Measurements from ENCODE around the gene CHL1.

Gene CHL1

DNA sequence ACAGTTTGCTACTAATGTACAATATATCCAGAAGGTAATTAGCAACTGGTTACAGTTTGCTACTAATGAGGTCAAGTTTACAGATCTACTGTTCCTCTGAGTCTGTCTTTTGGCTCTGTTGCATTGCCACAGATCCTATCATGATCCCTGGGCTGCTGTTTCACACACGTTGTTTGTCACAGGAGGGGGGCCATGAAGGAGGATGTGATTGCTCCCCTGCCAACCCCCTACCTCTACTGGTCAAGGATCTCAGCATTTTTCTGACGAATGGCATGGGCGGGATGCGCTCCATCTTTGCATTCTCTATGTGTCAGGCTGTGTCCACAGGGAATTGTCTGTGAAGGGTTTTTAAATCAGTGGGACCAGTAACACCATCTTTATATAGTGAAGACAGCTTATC is 91.9 kb downstream of the CHL1 start:
- TF ChIP-seq, protein P1, sequence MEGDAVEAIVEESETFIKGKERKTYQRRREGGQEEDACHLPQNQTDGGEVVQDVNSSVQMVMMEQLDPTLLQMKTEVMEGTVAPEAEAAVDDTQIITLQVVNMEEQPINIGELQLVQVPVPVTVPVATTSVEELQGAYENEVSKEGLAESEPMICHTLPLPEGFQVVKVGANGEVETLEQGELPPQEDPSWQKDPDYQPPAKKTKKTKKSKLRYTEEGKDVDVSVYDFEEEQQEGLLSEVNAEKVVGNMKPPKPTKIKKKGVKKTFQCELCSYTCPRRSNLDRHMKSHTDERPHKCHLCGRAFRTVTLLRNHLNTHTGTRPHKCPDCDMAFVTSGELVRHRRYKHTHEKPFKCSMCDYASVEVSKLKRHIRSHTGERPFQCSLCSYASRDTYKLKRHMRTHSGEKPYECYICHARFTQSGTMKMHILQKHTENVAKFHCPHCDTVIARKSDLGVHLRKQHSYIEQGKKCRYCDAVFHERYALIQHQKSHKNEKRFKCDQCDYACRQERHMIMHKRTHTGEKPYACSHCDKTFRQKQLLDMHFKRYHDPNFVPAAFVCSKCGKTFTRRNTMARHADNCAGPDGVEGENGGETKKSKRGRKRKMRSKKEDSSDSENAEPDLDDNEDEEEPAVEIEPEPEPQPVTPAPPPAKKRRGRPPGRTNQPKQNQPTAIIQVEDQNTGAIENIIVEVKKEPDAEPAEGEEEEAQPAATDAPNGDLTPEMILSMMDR (IDR thresholded peaks at IDR 0.05; ENCODE audit: low read depth, low read length, poor library complexity, severe bottlenecking) = no peak
- no peak for TF ChIP-seq EZH2phosphoT487 (IDR thresholded peaks at IDR 0.05; ENCODE audit: borderline replicate concordance, low read length)
- Histone ChIP-seq H3K27ac (ENCODE audit: low read depth, low read length) (no peak overlapping the region), H3F3A (ENCODE audit: control insufficient read depth, insufficient read depth) (no peaks in the 10 kb centered on the region), H4K20me1 (ENCODE audit: control insufficient read depth, insufficient read depth, low read depth, low read length) (no peaks in the 10 kb centered on the region), H3K4me3 (ENCODE audit: low read length) (no peak overlapping the region), H3K4me2 (ENCODE audit: low read length) (no peak overlapping the region), H3K9me3 (ENCODE audit: control insufficient read depth, insufficient read depth, low read length) (no peaks in the 10 kb centered on the region), H3K36me3 (ENCODE audit: control insufficient read depth, low read length) (no peaks in the 10 kb centered on the region), H3K9me2 (replicated peaks; ENCODE audit: control insufficient read depth, low read length) (no peaks in the 10 kb centered on the region), H3K79me2 (ENCODE audit: control insufficient read depth, low read length) (no peaks in the 10 kb centered on the region), H3K27me3 (ENCODE audit: control insufficient read depth, low read length) (no peaks in the 10 kb centered on the region), H3K4me1 (ENCODE audit: control insufficient read depth, low read length) (peaks cover 13% of the 10 kb centered on the region)

- no peak overlapping the region for H3K4me3 ChIP-seq (ENCODE audit: low read length)
- no peaks in the 10 kb centered on the region for H3K9me2 ChIP-seq (replicated peaks; ENCODE audit: control insufficient read depth, low read length)
- no peaks in the 10 kb centered on the region for H3K27me3 ChIP-seq (ENCODE audit: control insufficient read depth, low read length)
- no peak overlapping the region for H3K27ac ChIP-seq (ENCODE audit: low read depth, low read length)
- H4K20me1 ChIP-seq (ENCODE audit: control insufficient read depth, insufficient read depth, low read depth, low read length) = no peaks in the 10 kb centered on the region
- H3F3A ChIP-seq (ENCODE audit: control insufficient read depth, insufficient read depth) = no peaks in the 10 kb centered on the region
- peaks cover 13% of the 10 kb centered on the region for H3K4me1 ChIP-seq (ENCODE audit: control insufficient read depth, low read length)
- no peak overlapping the region for H3K4me2 ChIP-seq (ENCODE audit: low read length)
- no peaks in the 10 kb centered on the region for H3K36me3 ChIP-seq (ENCODE audit: control insufficient read depth, low read length)
- no peaks in the 10 kb centered on the region for H3K9me3 ChIP-seq (ENCODE audit: control insufficient read depth, insufficient read depth, low read length)
- no peaks in the 10 kb centered on the region for H3K79me2 ChIP-seq (ENCODE audit: control insufficient read depth, low read length)
- TF ChIP-seq EZH2phosphoT487 (IDR thresholded peaks at IDR 0.05; ENCODE audit: borderline replicate concordance, low read length) = no peak
- TF ChIP-seq, protein P1 (IDR thresholded peaks at IDR 0.05; ENCODE audit: low read depth, low read length, poor library complexity, severe bottlenecking) = no peak
Measured at GRCh38 chr3:291028-291427, 94.5 kb downstream of the CHL1 start.

GRCh38 chr3:291646-292436 is 95.3 kb downstream of the CHL1 start:
- Histone ChIP-seq H3K4me2 (ENCODE audit: low read length) (no peak overlapping the region), H3K27ac (ENCODE audit: low read depth, low read length) (no peak overlapping the region)
- no peak for TF ChIP-seq EZH2phosphoT487 (IDR thresholded peaks at IDR 0.05; ENCODE audit: borderline replicate concordance, low read length)
- TF ChIP-seq, protein P1 (IDR thresholded peaks at IDR 0.05; ENCODE audit: low read depth, low read length, poor library complexity, severe bottlenecking) = no peak

More at GRCh38 chr3:291646-292436, 95.3 kb downstream of the CHL1 start:
- no peaks in the 10 kb centered on the region for H3F3A ChIP-seq (ENCODE audit: control insufficient read depth, insufficient read depth)
- peaks cover 13% of the 10 kb centered on the region for H3K4me1 ChIP-seq (ENCODE audit: control insufficient read depth, low read length)
- H3K4me3 ChIP-seq (ENCODE audit: low read length) = no peak overlapping the region
- H3K9me3 ChIP-seq (ENCODE audit: control insufficient read depth, insufficient read depth, low read length) = no peaks in the 10 kb centered on the region
- H3K9me2 ChIP-seq (replicated peaks; ENCODE audit: control insufficient read depth, low read length) = no peaks in the 10 kb centered on the region
- H3K27me3 ChIP-seq (ENCODE audit: control insufficient read depth, low read length) = no peaks in the 10 kb centered on the region
- H4K20me1 ChIP-seq (ENCODE audit: control insufficient read depth, insufficient read depth, low read depth, low read length) = no peaks in the 10 kb centered on the region
- no peaks in the 10 kb centered on the region for H3K79me2 ChIP-seq (ENCODE audit: control insufficient read depth, low read length)
- H3K36me3 ChIP-seq (ENCODE audit: control insufficient read depth, low read length) = no peaks in the 10 kb centered on the region
